Neuronal stem cell (in vitro differentiated cells): Measurements from ENCODE around the gene HLA-DMA.

Experiments used
- DNase-seq: peaks from one replicate; pipeline ENCODE4 v3.0.0-alpha.2; 2013; ENCODE audit warnings: low spot score
- H2AFZ ChIP-seq: one replicate; pipeline ENCODE4 v1.6.1; 2013; ENCODE audit warnings: mild to moderate bottlenecking, low read length, inconsistent platforms
- H2AK5ac ChIP-seq: 2 replicates; pipeline ENCODE4 v1.6.1; 2013; ENCODE audit warnings: low read depth, mild to moderate bottlenecking, inconsistent platforms, low read length, moderate library complexity, mixed read lengths
- H2BK120ac ChIP-seq: 2 replicates; pipeline ENCODE4 v1.6.1; 2013; ENCODE audit warnings: low read depth, mild to moderate bottlenecking, inconsistent platforms, low read length, moderate library complexity, mixed read lengths
- H2BK12ac ChIP-seq: one replicate; pipeline ENCODE4 v1.6.1; 2013; ENCODE audit warnings: low read length, inconsistent platforms
- H2BK15ac ChIP-seq: 2 replicates; pipeline ENCODE4 v1.6.1; 2013; ENCODE audit warnings: mild to moderate bottlenecking, low read length, inconsistent platforms, mixed read lengths
- H2BK5ac ChIP-seq: one replicate; pipeline ENCODE4 v1.6.1; 2013; ENCODE audit warnings: inconsistent platforms, mild to moderate bottlenecking, low read length, moderate library complexity
- H3K14ac ChIP-seq: one replicate; pipeline ENCODE4 v1.6.1; 2013; ENCODE audit warnings: low read length, inconsistent platforms
- H3K18ac ChIP-seq: 2 replicates; pipeline ENCODE4 v1.6.1; 2013; ENCODE audit warnings: low read length, inconsistent platforms
- H3K23ac ChIP-seq: 2 replicates; pipeline ENCODE4 v1.6.1; 2013; ENCODE audit warnings: low read depth, mild to moderate bottlenecking, mixed read lengths, low read length, inconsistent platforms; ENCODE audit not compliant: poor library complexity
- H3K27ac ChIP-seq: replicated peaks from 3 replicates; pipeline ENCODE4 v1.5.1; 2013; ENCODE audit warnings: low read length, inconsistent platforms
- H3K27me3 ChIP-seq, 3 experiments: 2 replicates each; pipeline ENCODE4 v1.6.1; 2013; ENCODE audit warnings: low read length in 3 of 3, mild to moderate bottlenecking in 2 of 3, inconsistent platforms in 1 of 3, low read depth in 1 of 3, mixed read lengths in 1 of 3, moderate library complexity in 1 of 3; ENCODE audit not compliant: control insufficient read depth in 3 of 3, insufficient read depth in 3 of 3
- H3K36me3 ChIP-seq, 2 donors: replicated peaks in 1 of 2; 2 replicates each; pipeline ENCODE4 v1.6.1; 2013; ENCODE audit warnings: low read length in 2 of 2; ENCODE audit not compliant: control insufficient read depth in 2 of 2, insufficient read depth in 2 of 2
- H3K4ac ChIP-seq: 2 replicates; pipeline ENCODE4 v1.6.1; 2013; ENCODE audit warnings: inconsistent platforms, mild to moderate bottlenecking, low read length, moderate library complexity
- H3K4me1 ChIP-seq, 2 donors: 1 replicate in 1 of 2; 2 replicates in 1 of 2; pipeline ENCODE4 v1.6.1; 2013; ENCODE audit warnings: low read length in 2 of 2, low read depth in 1 of 2; ENCODE audit not compliant: control insufficient read depth in 2 of 2, insufficient read depth in 1 of 2
- H3K4me2 ChIP-seq: one replicate; pipeline ENCODE4 v1.6.1; 2013; ENCODE audit warnings: mild to moderate bottlenecking, low read length, inconsistent platforms; ENCODE audit not compliant: insufficient read depth, poor library complexity, severe bottlenecking
- H3K4me3 ChIP-seq, 2 donors: 2 replicates each; pipeline ENCODE4 v1.5.1; 2013; ENCODE audit warnings: low read length in 2 of 2, mild to moderate bottlenecking in 2 of 2, inconsistent platforms in 1 of 2, moderate library complexity in 1 of 2
- H3K79me1 ChIP-seq: one replicate; pipeline ENCODE4 v1.6.1; 2013; ENCODE audit warnings: low read depth, mild to moderate bottlenecking, inconsistent platforms, low read length, moderate library complexity
- H3K9ac ChIP-seq: one replicate; pipeline ENCODE4 v1.6.1; 2013; ENCODE audit warnings: mild to moderate bottlenecking, low read depth, low read length, inconsistent platforms; ENCODE audit not compliant: poor library complexity
- H3K9me3 ChIP-seq, 2 donors: replicated peaks in 1 of 2; 2 replicates each; pipeline versions ENCODE3 to v1.6.1; 2013; ENCODE audit warnings: low read length in 2 of 2, mild to moderate bottlenecking in 2 of 2, inconsistent platforms in 1 of 2, low read depth in 1 of 2, mixed read lengths in 1 of 2, moderate library complexity in 1 of 2; ENCODE audit not compliant: control insufficient read depth in 2 of 2, insufficient read depth in 1 of 2
- H4K8ac ChIP-seq: one replicate; pipeline ENCODE4 v1.6.1; 2013; ENCODE audit warnings: low read depth, mild to moderate bottlenecking, inconsistent platforms, low read length, moderate library complexity
- H4K91ac ChIP-seq: one replicate; pipeline ENCODE4 v1.6.1; 2013; ENCODE audit warnings: low read length, low read depth, mild to moderate bottlenecking, inconsistent platforms; ENCODE audit not compliant: poor library complexity
- WGBS, 2 donors: extraction: QIAGEN DNeasy Blood & Tissue Kit; methylation state at CpG; one replicate each; pipeline ENCODE4 v1.1.7; 2013; ENCODE audit warnings: missing lambda C conversion rate in 2 of 2, mixed read lengths in 1 of 2; ENCODE audit not compliant: insufficient read length in 2 of 2, insufficient replicate concordance in 1 of 2; ENCODE audit errors: extremely low coverage in 2 of 2; 5-methylcytosine and 5-hydroxymethylcytosine counted together

HLA-DMA gene

GRCh38 chr6:32968867-32969684 is 16.2 kb upstream of the HLA-DMA start:
- H3K9me3 ChIP-seq = no peaks in the 10 kb centered on the region
- H3K18ac ChIP-seq = peak overlapping the region; percentile 100
- H3K23ac ChIP-seq = peak overlapping the region; percentile 98
- no CpG with 5 or more reads among the region's 40 CpGs for WGBS, 2 donors
- peak overlapping the region; percentile 20 for H4K8ac ChIP-seq
- H2AK5ac ChIP-seq = peak overlapping the region; percentile 98
- peak overlapping the region; percentile 96 for H3K9ac ChIP-seq
- peaks cover 10 to 24% of the 10 kb centered on the region in 2 donors for H3K36me3 ChIP-seq
- H3K4ac ChIP-seq = peak overlapping the region; percentile 95
- H4K91ac ChIP-seq = peak overlapping the region; percentile 96
- peaks cover 3% of the 10 kb centered on the region for H3K79me1 ChIP-seq
- no peak overlapping the region for H2BK12ac ChIP-seq
- peak overlapping the region; percentile 90 to 92 for H3K4me3 ChIP-seq
- H3K4me2 ChIP-seq = peak overlapping the region; percentile 79
- H2BK5ac ChIP-seq = peak overlapping the region; percentile 99
- no peaks in the 10 kb centered on the region for H3K27me3 ChIP-seq
- DNase-seq = peak; percentile 87
- peak overlapping the region; percentile 59 for H3K14ac ChIP-seq
- H3K27ac ChIP-seq = peak overlapping the region; percentile 100
- H2BK15ac ChIP-seq = peak overlapping the region; percentile 88
- H2BK120ac ChIP-seq = peak overlapping the region; percentile 76
- peaks cover 4 to 7% of the 10 kb centered on the region in 2 donors for H3K4me1 ChIP-seq
- peak overlapping the region; percentile 93 for H2AFZ ChIP-seq

GRCh38 chr6:32968093-32968866 is 15.4 kb upstream of the HLA-DMA start, which contains the start of gene BRD2:
BRD2 (plus strand) TSS chr6:32968594; CDS start chr6:32972899, 4,305 bp downstream.
- peak within 1 kb of the TSS; percentile 20 for H4K8ac ChIP-seq
- peaks cover 3% of the 10 kb centered on the region for H3K79me1 ChIP-seq
- H2BK15ac ChIP-seq = peak within 1 kb of the TSS; percentile 88
- H3K4ac ChIP-seq = peak within 1 kb of the TSS; percentile 95
- peak within 1 kb of the TSS; percentile 98 for H3K9ac ChIP-seq
- peak within 1 kb of the TSS; percentile 96 for H4K91ac ChIP-seq
- peak within 1 kb of the TSS; percentile 59 for H3K14ac ChIP-seq
- no CpG with 5 or more reads among the region's 62 CpGs for WGBS, 2 donors
- H3K4me1 ChIP-seq = peaks cover 4 to 7% of the 10 kb centered on the region in 2 donors
- H2AK5ac ChIP-seq = peak within 1 kb of the TSS; percentile 98
- no peak within 1 kb of the TSS for H2BK12ac ChIP-seq
- peak within 1 kb of the TSS; percentile 100 for H3K27ac ChIP-seq
- peak within 1 kb of the TSS; percentile 99 for H2BK5ac ChIP-seq
- peak within 1 kb of the TSS; percentile 100 for H3K18ac ChIP-seq
- H2AFZ ChIP-seq = peak within 1 kb of the TSS; percentile 93
- H3K27me3 ChIP-seq = no peaks in the 10 kb centered on the region
- peak within 1 kb of the TSS; percentile 76 for H2BK120ac ChIP-seq
- DNase-seq = peak; percentile 97
- H3K4me2 ChIP-seq = peak within 1 kb of the TSS; percentile 79
- peaks cover 7 to 16% of the 10 kb centered on the region in 2 donors for H3K36me3 ChIP-seq
- H3K4me3 ChIP-seq = peak within 1 kb of the TSS; percentile 90 to 92
- no peaks in the 10 kb centered on the region for H3K9me3 ChIP-seq
- H3K23ac ChIP-seq = peak within 1 kb of the TSS; percentile 98

GRCh38 chr6:32967151-32968091 is 14.5 kb upstream of the HLA-DMA start:
- H3K23ac ChIP-seq = peak overlapping the region; percentile 83
- peak overlapping the region; percentile 36 for H2AK5ac ChIP-seq
- no peak overlapping the region for H2BK120ac ChIP-seq
- peak overlapping the region; percentile 59 for H3K14ac ChIP-seq
- no peak overlapping the region for H4K8ac ChIP-seq
- H2BK12ac ChIP-seq = no peak overlapping the region
- peaks cover 4 to 7% of the 10 kb centered on the region in 2 donors for H3K4me1 ChIP-seq
- H3K18ac ChIP-seq = no peak overlapping the region
- H3K4ac ChIP-seq = no peak overlapping the region
- peak overlapping the region; percentile 75 for H3K4me2 ChIP-seq
- peak overlapping the region; percentile 93 for H2AFZ ChIP-seq
- no CpG with 5 or more reads among the region's 16 CpGs for WGBS, 2 donors
- H2BK15ac ChIP-seq = peak overlapping the region; percentile 8
- H3K79me1 ChIP-seq = peaks cover 3% of the 10 kb centered on the region
- H3K9ac ChIP-seq = peak overlapping the region; percentile 98
- DNase-seq = no peak
- peak overlapping the region; percentile 100 for H3K27ac ChIP-seq
- peaks cover 0 to 8% of the 10 kb centered on the region in 2 donors for H3K36me3 ChIP-seq
- no peaks in the 10 kb centered on the region for H3K9me3 ChIP-seq
- peak overlapping the region; percentile 83 to 90 for H3K4me3 ChIP-seq
- no peaks in the 10 kb centered on the region for H3K27me3 ChIP-seq
- H2BK5ac ChIP-seq = peak overlapping the region; percentile 99
- no peak overlapping the region for H4K91ac ChIP-seq
